Stimulated activated CD4-positive, alpha-beta T cell treated with anti-CD3 and anti-CD28 coated beads, Interleukin-2, amount 100 ng/mL, for 24 hours (primary cell): ENCODE data around the gene GTSE1.

Experiments
- DNase-seq, 2 donors: peaks; one replicate each; pipeline ENCODE4 v3.0.0-alpha.2; 2020

The GTSE1 gene

GRCh38 chr22:46275455-46276122 lies 21.1 kb upstream of the GTSE1 start:
- DNase-seq, result no peak

GRCh38 chr22:46276563-46276962 lies 20.1 kb upstream of the GTSE1 start:
- DNase-seq, result no peak

GRCh38 chr22:46278656-46279645 lies 17.7 kb upstream of the GTSE1 start:
- DNase-seq, result no peak

GRCh38 chr22:46280063-46280817 lies 16.4 kb upstream of the GTSE1 start:
- DNase-seq, result no peak

- no peak for DNase-seq
Measured at GRCh38 chr22:46280999-46281623, 15.6 kb upstream of the GTSE1 start.

GRCh38 chr22:46281866-46282678 lies 14.6 kb upstream of the GTSE1 start:
- DNase-seq, result no peak

- no peak for DNase-seq
Measured at GRCh38 chr22:46286006-46286405, 10.7 kb upstream of the GTSE1 start.

- no peak for DNase-seq
Measured at GRCh38 chr22:46286941-46287872, 9.5 kb upstream of the GTSE1 start.

GRCh38 chr22:46287873-46288751 lies 8.6 kb upstream of the GTSE1 start:
- peak in 1 of 2 donors; percentile 10 for DNase-seq

GRCh38 chr22:46288846-46289243 lies 7.8 kb upstream of the GTSE1 start:
- DNase-seq, result no peak

- DNase-seq, result no peak
Measured at GRCh38 chr22:46289244-46289891, 7.3 kb upstream of the GTSE1 start.

GRCh38 chr22:46290121-46290842 lies 6.4 kb upstream of the GTSE1 start:
- no peak for DNase-seq

GRCh38 chr22:46290843-46291785 lies 5.6 kb upstream of the GTSE1 start:
- no peak for DNase-seq

- no peak for DNase-seq
Measured at GRCh38 chr22:46292173-46292572, 4.5 kb upstream of the GTSE1 start.

GRCh38 chr22:46292732-46293131 lies 3.9 kb upstream of the GTSE1 start:
- no peak for DNase-seq

GRCh38 chr22:46293577-46294260 lies 3.0 kb upstream of the GTSE1 start:
- DNase-seq, result peak in 1 of 2 donors; percentile 18

GRCh38 chr22:46294784-46295183 lies 1.9 kb upstream of the GTSE1 start:
- no peak for DNase-seq
